ENCODE data around the gene MYH11.

MYH11 gene

GRCh38 chr16:15833541-15833940, 23.3 kb downstream of the MYH11 start:
- no peak overlapping the region for H3K4me3 ChIP-seq (ENCODE audit: low read length, poor library complexity, severe bottlenecking)
- no peaks in the 10 kb centered on the region for H3K9me3 ChIP-seq (ENCODE audit: insufficient read depth, low read depth, low read length)
- H4K20me1 ChIP-seq (ENCODE audit: insufficient read depth, low read length, poor library complexity, severe bottlenecking): no peaks in the 10 kb centered on the region
- H3K4me1 ChIP-seq (ENCODE audit: insufficient read depth, low read length, poor library complexity, severe bottlenecking): no peaks in the 10 kb centered on the region
- no peak overlapping the region for H2AFZ ChIP-seq (ENCODE audit: low read length)
- TF ChIP-seq CTCF (conservative IDR thresholded peaks at IDR 0.05; ENCODE audit: low read length) (no peak), EZH2phosphoT487 (IDR thresholded peaks at IDR 0.05; ENCODE audit: borderline replicate concordance) (no peak)
- H3K9ac ChIP-seq (ENCODE audit: low read depth, low read length, poor library complexity, severe bottlenecking): no peak overlapping the region
- H3K4me2 ChIP-seq (ENCODE audit: low read depth, low read length, poor library complexity, severe bottlenecking): no peak overlapping the region
- H3K27me3 ChIP-seq (ENCODE audit: insufficient read depth, low read length, poor library complexity, severe bottlenecking): no peaks in the 10 kb centered on the region
- no peaks in the 10 kb centered on the region for H3F3A ChIP-seq (ENCODE audit: low read depth)
- H3K9me2 ChIP-seq (replicated peaks; ENCODE audit: low read depth, low read length): no peaks in the 10 kb centered on the region
- no peaks in the 10 kb centered on the region for H3K36me3 ChIP-seq (ENCODE audit: insufficient read depth, low read length)
- no peaks in the 10 kb centered on the region for H3K79me2 ChIP-seq (ENCODE audit: insufficient read depth, low read length)

GRCh38 chr16:15832241-15832640, 24.6 kb downstream of the MYH11 start:
- H3K4me1 ChIP-seq (ENCODE audit: insufficient read depth, low read length, poor library complexity, severe bottlenecking): no peaks in the 10 kb centered on the region
- no peaks in the 10 kb centered on the region for H3K27me3 ChIP-seq (ENCODE audit: insufficient read depth, low read length, poor library complexity, severe bottlenecking)
- no peaks in the 10 kb centered on the region for H3K9me2 ChIP-seq (replicated peaks; ENCODE audit: low read depth, low read length)
- no peaks in the 10 kb centered on the region for H3K9me3 ChIP-seq (ENCODE audit: insufficient read depth, low read depth, low read length)
- H2AFZ ChIP-seq (ENCODE audit: low read length): no peak overlapping the region
- no peak overlapping the region for H3K4me2 ChIP-seq (ENCODE audit: low read depth, low read length, poor library complexity, severe bottlenecking)
- H3K4me3 ChIP-seq (ENCODE audit: low read length, poor library complexity, severe bottlenecking): no peak overlapping the region
- H4K20me1 ChIP-seq (ENCODE audit: insufficient read depth, low read length, poor library complexity, severe bottlenecking): no peaks in the 10 kb centered on the region
- H3K36me3 ChIP-seq (ENCODE audit: insufficient read depth, low read length): no peaks in the 10 kb centered on the region
- H3F3A ChIP-seq (ENCODE audit: low read depth): no peaks in the 10 kb centered on the region
- TF ChIP-seq EZH2phosphoT487 (IDR thresholded peaks at IDR 0.05; ENCODE audit: borderline replicate concordance) (no peak), CTCF (conservative IDR thresholded peaks at IDR 0.05; ENCODE audit: low read length) (no peak)
- no peaks in the 10 kb centered on the region for H3K79me2 ChIP-seq (ENCODE audit: insufficient read depth, low read length)
- H3K9ac ChIP-seq (ENCODE audit: low read depth, low read length, poor library complexity, severe bottlenecking): no peak overlapping the region

- H3K9ac ChIP-seq (ENCODE audit: low read depth, low read length, poor library complexity, severe bottlenecking): no peak overlapping the region
- no peaks in the 10 kb centered on the region for H3K9me3 ChIP-seq (ENCODE audit: insufficient read depth, low read depth, low read length)
- H3K4me1 ChIP-seq (ENCODE audit: insufficient read depth, low read length, poor library complexity, severe bottlenecking): no peaks in the 10 kb centered on the region
- H2AFZ ChIP-seq (ENCODE audit: low read length): no peak overlapping the region
- no peaks in the 10 kb centered on the region for H3F3A ChIP-seq (ENCODE audit: low read depth)
- TF ChIP-seq CTCF (conservative IDR thresholded peaks at IDR 0.05; ENCODE audit: low read length): no peak
- no peak for TF ChIP-seq EZH2phosphoT487 (IDR thresholded peaks at IDR 0.05; ENCODE audit: borderline replicate concordance)
- no peaks in the 10 kb centered on the region for H3K79me2 ChIP-seq (ENCODE audit: insufficient read depth, low read length)
- no peaks in the 10 kb centered on the region for H3K27me3 ChIP-seq (ENCODE audit: insufficient read depth, low read length, poor library complexity, severe bottlenecking)
- H3K4me2 ChIP-seq (ENCODE audit: low read depth, low read length, poor library complexity, severe bottlenecking): no peak overlapping the region
- no peaks in the 10 kb centered on the region for H3K9me2 ChIP-seq (replicated peaks; ENCODE audit: low read depth, low read length)
- H3K4me3 ChIP-seq (ENCODE audit: low read length, poor library complexity, severe bottlenecking): no peak overlapping the region
- no peaks in the 10 kb centered on the region for H4K20me1 ChIP-seq (ENCODE audit: insufficient read depth, low read length, poor library complexity, severe bottlenecking)
- no peaks in the 10 kb centered on the region for H3K36me3 ChIP-seq (ENCODE audit: insufficient read depth, low read length)
Observed at GRCh38 chr16:15830832-15831451, 25.9 kb downstream of the MYH11 start.

Data from Loucy (cell line).